ENCODE measurements around the gene APOO. TPM values are rescaled to one million over a fixed set of nuclear protein-coding genes. Genes with fewer than 3 reads are reported as not detected.

APOO gene
- total RNA-seq, 4 donors from 2014 or later, result 12.1 to 37.3 (median 30.8) TPM

DNA sequence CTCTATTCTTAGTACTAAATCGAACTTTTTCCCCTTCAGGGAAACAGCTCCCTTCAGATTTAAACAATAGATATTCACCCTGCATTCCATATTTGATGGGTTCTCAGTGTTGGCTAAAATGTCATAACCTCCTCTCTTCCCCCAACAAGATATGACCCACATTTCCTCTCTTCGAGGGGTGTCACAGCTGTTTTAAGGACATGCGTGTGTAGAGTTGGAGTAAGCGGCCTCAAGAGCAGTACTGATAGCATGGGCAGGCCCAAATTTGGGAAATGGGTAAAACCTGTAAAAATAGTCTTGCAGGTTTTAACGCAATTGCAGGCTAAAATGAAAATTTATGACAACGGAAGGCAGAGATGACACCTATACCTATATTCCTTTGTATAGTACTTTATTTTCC lies 96.1 kb downstream of the APOO start:
- no peaks in the 10 kb centered on the region for H3K27me3 ChIP-seq
- intact Hi-C loops (cut with DNase I; ENCODE audit: low total_unique reads) (no loop called here), in situ Hi-C loops (cut with MboI; ENCODE audit: low sequenced_read_pairs in 4 of 4) (no loop called here)
- H3K4me1 ChIP-seq, result no peaks in the 10 kb centered on the region
- no peak for TF ChIP-seq POLR2A (IDR thresholded peaks at IDR 0.05)
- no peak for TF ChIP-seq CTCF (IDR thresholded peaks at IDR 0.05 in 4 of 5, conservative IDR thresholded peaks at IDR 0.05 in 1 of 5)
- H3K27ac ChIP-seq, result peak overlapping the region in 2 of 4 donors; percentile 13 to 22
- H3K4me3 ChIP-seq, result no peak overlapping the region
- DNase-seq (no peak), ATAC-seq (no peak)
- no peaks in the 10 kb centered on the region for H3K36me3 ChIP-seq
- H3K9me3 ChIP-seq, result no peaks in the 10 kb centered on the region

- peak in 1 of 2 donors; percentile 18 for DNase-seq
- in situ Hi-C loops (cut with MboI; ENCODE audit: low sequenced_read_pairs in 4 of 4) (no loop called here), intact Hi-C loops (cut with DNase I; ENCODE audit: low total_unique reads) (no loop called here)
- ATAC-seq, result peak; percentile 58 to 60
- no peaks in the 10 kb centered on the region for H3K36me3 ChIP-seq
- peak overlapping the region in 2 of 4 donors; percentile 13 to 22 for H3K27ac ChIP-seq
- no peaks in the 10 kb centered on the region for H3K4me1 ChIP-seq
- H3K9me3 ChIP-seq, result no peaks in the 10 kb centered on the region
- no peaks in the 10 kb centered on the region for H3K27me3 ChIP-seq
- no peak for TF ChIP-seq CTCF (IDR thresholded peaks at IDR 0.05 in 4 of 5, conservative IDR thresholded peaks at IDR 0.05 in 1 of 5)
- no peak for TF ChIP-seq POLR2A (IDR thresholded peaks at IDR 0.05)
- H3K4me3 ChIP-seq, result no peak overlapping the region
Measured at GRCh38 chrX:23811108-23811651, 96.6 kb downstream of the APOO start.

GRCh38 chrX:23810279-23810678 lies 97.5 kb downstream of the APOO start:
- H3K27ac ChIP-seq, result no peak overlapping the region

GRCh38 chrX:23805389-23805788 lies 102.3 kb downstream of the APOO start:
- no peaks in the 10 kb centered on the region for H3K9me3 ChIP-seq
- H3K27ac ChIP-seq, result no peak overlapping the region
- ATAC-seq, result no peak
- H3K36me3 ChIP-seq, result no peaks in the 10 kb centered on the region
- H3K4me3 ChIP-seq, result no peak overlapping the region
- TF ChIP-seq CTCF (IDR thresholded peaks at IDR 0.05 in 4 of 5, conservative IDR thresholded peaks at IDR 0.05 in 1 of 5), result no peak
- TF ChIP-seq POLR2A (IDR thresholded peaks at IDR 0.05), result no peak
- in situ Hi-C loops (cut with MboI; ENCODE audit: low sequenced_read_pairs in 4 of 4), result no loop called here
- no peaks in the 10 kb centered on the region for H3K27me3 ChIP-seq
- H3K4me1 ChIP-seq, result no peaks in the 10 kb centered on the region
- intact Hi-C loops (cut with DNase I; ENCODE audit: low total_unique reads), result no loop called here
- no peak for DNase-seq

More at GRCh38 chrX:23810279-23810678, 97.5 kb downstream of the APOO start:
- Histone ChIP-seq H3K4me3 (no peak overlapping the region), H3K36me3 (no peaks in the 10 kb centered on the region), H3K27me3 (no peaks in the 10 kb centered on the region), H3K4me1 (no peaks in the 10 kb centered on the region), H3K9me3 (no peaks in the 10 kb centered on the region)
- ATAC-seq, result no peak
- TF ChIP-seq CTCF (IDR thresholded peaks at IDR 0.05 in 4 of 5, conservative IDR thresholded peaks at IDR 0.05 in 1 of 5) (no peak), POLR2A (IDR thresholded peaks at IDR 0.05) (no peak)
- intact Hi-C loops (cut with DNase I; ENCODE audit: low total_unique reads) (no loop called here), in situ Hi-C loops (cut with MboI; ENCODE audit: low sequenced_read_pairs in 4 of 4) (no loop called here)
- no peak for DNase-seq

DNA sequence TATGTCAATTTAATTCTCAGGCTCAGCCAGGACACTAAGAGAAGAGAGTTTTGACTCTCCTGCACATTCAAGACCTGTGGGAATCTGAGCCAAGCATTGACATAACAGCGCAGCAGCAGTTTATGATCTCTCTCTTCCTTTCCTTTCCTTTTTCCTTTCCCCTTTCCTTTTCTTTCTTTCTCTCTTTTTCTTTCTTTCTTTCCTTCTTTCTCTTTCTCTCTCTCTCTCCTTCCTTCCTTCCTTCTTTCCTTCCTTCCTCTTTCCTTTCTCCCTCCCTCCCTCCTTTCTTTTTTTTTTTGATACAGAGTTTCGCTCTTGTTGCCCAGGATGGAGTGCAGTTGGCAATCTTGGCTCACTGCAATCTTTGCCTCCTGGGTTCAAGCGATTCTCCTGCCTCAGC lies 103.2 kb downstream of the APOO start:
- Histone ChIP-seq H3K4me1 (no peaks in the 10 kb centered on the region), H3K4me3 (no peak overlapping the region), H3K27ac (no peak overlapping the region), H3K9me3 (no peaks in the 10 kb centered on the region), H3K27me3 (no peaks in the 10 kb centered on the region), H3K36me3 (no peaks in the 10 kb centered on the region)
- in situ Hi-C loops (cut with MboI; ENCODE audit: low sequenced_read_pairs in 4 of 4) (no loop called here), intact Hi-C loops (cut with DNase I; ENCODE audit: low total_unique reads) (no loop called here)
- DNase-seq, result no peak
- TF ChIP-seq CTCF (IDR thresholded peaks at IDR 0.05 in 4 of 5, conservative IDR thresholded peaks at IDR 0.05 in 1 of 5) (no peak), POLR2A (IDR thresholded peaks at IDR 0.05) (no peak)
- ATAC-seq, result no peak

Measured in gastrocnemius medialis (tissue), 4 donors.